DMS79 (cell line): Measurements from ENCODE around the gene IL1A.
"Not testable (repeated sequence)": the region's sequence is repeated elsewhere in the genome, so short reads cannot be mapped to it uniquely, and the experiment has no call there.

ENCODE experiments used
- DNase-seq: peaks from one replicate; lab custom pipeline; 2025; lab: John Stamatoyannopoulos, UW

The IL1A gene

GRCh38 chr2:112784199-112785189 lies at the start of gene IL1A:
Gene IL1A (minus strand): TSS chr2:112784493. CDS start chr2:112783770, 723 bp downstream.
- DNase-seq: no peak

- no peak for DNase-seq
Observed at GRCh38 chr2:112833976-112834375, 49.7 kb upstream of the IL1A start.

GRCh38 chr2:112833639-112833931 lies 49.3 kb upstream of the IL1A start:
- DNase-seq: not testable (repeated sequence)

GRCh38 chr2:112832841-112833638 lies 48.7 kb upstream of the IL1A start:
- DNase-seq: no peak

- DNase-seq: no peak
Observed at GRCh38 chr2:112831946-112832840, 47.9 kb upstream of the IL1A start.

- no peak for DNase-seq
Observed at GRCh38 chr2:112831513-112831845, 47.2 kb upstream of the IL1A start.

GRCh38 chr2:112830682-112831512 lies 46.6 kb upstream of the IL1A start:
- DNase-seq: no peak

- no peak for DNase-seq
Observed at GRCh38 chr2:112829961-112830681, 45.8 kb upstream of the IL1A start.

GRCh38 chr2:112829101-112829960 lies 45.0 kb upstream of the IL1A start:
- DNase-seq: no peak

GRCh38 chr2:112828251-112828691 lies 44.0 kb upstream of the IL1A start:
- no peak for DNase-seq

- no peak for DNase-seq
Observed at GRCh38 chr2:112827604-112828185, 43.4 kb upstream of the IL1A start.

- no peak for DNase-seq
Observed at GRCh38 chr2:112827009-112827408, 42.7 kb upstream of the IL1A start.

GRCh38 chr2:112825706-112826105 lies 41.4 kb upstream of the IL1A start:
- DNase-seq: no peak

- DNase-seq: no peak
Observed at GRCh38 chr2:112824694-112825085, 40.4 kb upstream of the IL1A start.

- no peak for DNase-seq
Observed at GRCh38 chr2:112821682-112822081, 37.4 kb upstream of the IL1A start.

GRCh38 chr2:112821142-112821541 lies 36.8 kb upstream of the IL1A start:
- no peak for DNase-seq

- no peak for DNase-seq
Observed at GRCh38 chr2:112820343-112820742, 36.0 kb upstream of the IL1A start.

GRCh38 chr2:112819081-112819480 lies 34.8 kb upstream of the IL1A start:
- no peak for DNase-seq
